ENCODE results near the gene AARS2.
"Not testable (repeated sequence)": the region's sequence is repeated elsewhere in the genome, so short reads cannot be mapped to it uniquely, and the experiment has no call there.

AARS2 gene

GRCh38 chr6:44329858-44330257 lies 16.7 kb upstream of the AARS2 start:
- DNase-seq (ENCODE audit: low spot score) = no peak

GRCh38 chr6:44328203-44328602 lies 15.1 kb upstream of the AARS2 start:
- not testable (repeated sequence) for DNase-seq (ENCODE audit: low spot score)

- no peak for DNase-seq (ENCODE audit: low spot score)
Observed at GRCh38 chr6:44327760-44328159, 14.6 kb upstream of the AARS2 start.

GRCh38 chr6:44327096-44327495 lies 13.9 kb upstream of the AARS2 start:
- no peak for DNase-seq (ENCODE audit: low spot score)

GRCh38 chr6:44321210-44321609 lies 8.1 kb upstream of the AARS2 start:
- DNase-seq (ENCODE audit: low spot score) = no peak

- not testable (repeated sequence) for DNase-seq (ENCODE audit: low spot score)
Observed at GRCh38 chr6:44317136-44317631, 4.0 kb upstream of the AARS2 start.

- no peak for DNase-seq (ENCODE audit: low spot score)
Observed at GRCh38 chr6:44316481-44316880, 3.3 kb upstream of the AARS2 start.

GRCh38 chr6:44315951-44316350 lies 2.8 kb upstream of the AARS2 start:
- no peak for DNase-seq (ENCODE audit: low spot score)

GRCh38 chr6:44315516-44315915 lies 2.4 kb upstream of the AARS2 start:
- no peak for DNase-seq (ENCODE audit: low spot score)

- not testable (repeated sequence) for DNase-seq (ENCODE audit: low spot score)
Observed at GRCh38 chr6:44314657-44315056, 1.5 kb upstream of the AARS2 start.

- DNase-seq (ENCODE audit: low spot score) = no peak
Observed at GRCh38 chr6:44311767-44312166, 1.4 kb downstream of the AARS2 start.

GRCh38 chr6:44311304-44311703 lies 1.8 kb downstream of the AARS2 start:
- DNase-seq (ENCODE audit: low spot score) = no peak

- DNase-seq (ENCODE audit: low spot score) = no peak
Observed at GRCh38 chr6:44310241-44310640, 2.9 kb downstream of the AARS2 start.

- DNase-seq (ENCODE audit: low spot score) = no peak
Observed at GRCh38 chr6:44309631-44310030, 3.5 kb downstream of the AARS2 start.

GRCh38 chr6:44309092-44309491 lies 4.1 kb downstream of the AARS2 start:
- DNase-seq (ENCODE audit: low spot score) = no peak

GRCh38 chr6:44307217-44307616 lies 5.9 kb downstream of the AARS2 start:
- DNase-seq (ENCODE audit: low spot score) = no peak

GRCh38 chr6:44306710-44307109 lies 6.4 kb downstream of the AARS2 start:
- DNase-seq (ENCODE audit: low spot score) = no peak

- DNase-seq (ENCODE audit: low spot score) = no peak
Observed at GRCh38 chr6:44305200-44305725, 7.9 kb downstream of the AARS2 start.

- DNase-seq (ENCODE audit: low spot score) = peak; percentile 63
Observed at GRCh38 chr6:44304282-44305199, 8.6 kb downstream of the AARS2 start.

- DNase-seq (ENCODE audit: low spot score) = no peak
Observed at GRCh38 chr6:44303842-44304241, 9.3 kb downstream of the AARS2 start.

- no peak for DNase-seq (ENCODE audit: low spot score)
Observed at GRCh38 chr6:44302856-44303255, 10.3 kb downstream of the AARS2 start.

GRCh38 chr6:44301782-44302564 lies 11.2 kb downstream of the AARS2 start:
- no peak for DNase-seq (ENCODE audit: low spot score)

- DNase-seq (ENCODE audit: low spot score) = no peak
Observed at GRCh38 chr6:44301106-44301505, 12.0 kb downstream of the AARS2 start.
